Measurements from ENCODE around the gene CKMT2. TPM values are rescaled to one million over a fixed set of nuclear protein-coding genes. Genes with fewer than 3 reads are reported as not detected.

CKMT2 gene
- total RNA-seq (not detected in 2 replicates), polyA plus RNA-seq (not detected in 2 replicates), polyA minus RNA-seq (not detected in 2 replicates), Bru-seq, nascent RNA (percentile 3 among the genes with signal in this experiment), BruChase-seq, experiment 1, labeled RNA remaining after a 6-hour chase (percentile 22 among the genes with signal in this experiment), BruChase-seq, experiment 2, labeled RNA remaining after a 2-hour chase (percentile 8 among the genes with signal in this experiment)
- 0.08 TPM in 1 of 2 replicates, not detected in the other for polyA plus RNA-seq (2011; cell fraction: cytosol; rRNA removed)
- polyA plus RNA-seq (2011; cell fraction: nucleus; rRNA removed): not detected in 2 replicates
- not detected in 2 replicates for polyA plus RNA-seq (2012)
- not detected for polyA minus RNA-seq (2011; cell fraction: cytosol; rRNA and poly(A)+ RNA removed)
- polyA minus RNA-seq (2011; cell fraction: nucleus; rRNA and poly(A)+ RNA removed): not detected in 2 replicates
- long read RNA-seq, partial matches to known transcripts: 0 of 29 reads
- long read RNA-seq, other reads (novel, unspliced or antisense): 29 of 29 reads

GRCh38 chr5:81233080-81233634 is at the start of gene CKMT2:
TSS of gene CKMT2 (plus strand) at chr5:81233322. CDS start at chr5:81251133, 17,811 bp downstream.
- no peaks in the 10 kb centered on the region for H3K27me3 ChIP-seq (ENCODE audit: control insufficient read depth in 2 of 2, insufficient read depth in 2 of 2, low read length in 2 of 2)
- peak; percentile 50 for DNase-seq (ENCODE audit: low read depth, low spot score)
- BruUV-seq (replicated peaks): no TSS peak
- H3K9me3 ChIP-seq (replicated peaks; ENCODE audit: control insufficient read depth, insufficient read depth, low read length): no peaks in the 10 kb centered on the region
- no peaks in the 10 kb centered on the region for H3K4me1 ChIP-seq (ENCODE audit: control insufficient read depth, extremely low read depth, insufficient read depth, low read length)
- peak within 1 kb of the TSS; percentile 94 for H2AFZ ChIP-seq (ENCODE audit: low read depth, low read length)
- H3K27ac ChIP-seq (ENCODE audit: insufficient read depth, low read depth, low read length): no peak within 1 kb of the TSS
- no peaks in the 10 kb centered on the region for H4K20me1 ChIP-seq (replicated peaks; ENCODE audit: control insufficient read depth, extremely low read depth, insufficient read depth, low read length)
- H3K4me2 ChIP-seq (ENCODE audit: insufficient read depth, low read length): peak within 1 kb of the TSS; percentile 68
- H3K79me2 ChIP-seq (ENCODE audit: control insufficient read depth, insufficient read depth, low read length): no peaks in the 10 kb centered on the region
- FAIRE-seq: no peak
- ChIA-PET POLR2A (no interaction called here), CTCF (interaction anchor here (0.8 kb wide), 1 partner anchor 38 kb away, joined by 4 read pairs; no protein-coding TSS in a partner anchor)
- no peak for TF ChIP-seq MAX (IDR thresholded peaks at IDR 0.05; ENCODE audit: insufficient read depth, insufficient read length)
- no peak for TF ChIP-seq POLR2AphosphoS5 (IDR thresholded peaks at IDR 0.05; ENCODE audit: insufficient read depth, low read depth, low read length)
- TF ChIP-seq EZH2 (IDR thresholded peaks at IDR 0.05; ENCODE audit: borderline replicate concordance, low read depth, low read length, severe bottlenecking): no peak
- TF ChIP-seq CTCF (IDR thresholded peaks at IDR 0.05; ENCODE audit: extremely low read depth in 1 of 2, insufficient read depth in 1 of 2, low read depth in 1 of 2, low read length in 2 of 2): no peak
- no peak for TF ChIP-seq FOS (IDR thresholded peaks at IDR 0.05; ENCODE audit: borderline replicate concordance, insufficient read depth, low read length)
- TF ChIP-seq GATA2 (IDR thresholded peaks at IDR 0.05; ENCODE audit: insufficient read depth, insufficient read length, low read depth, low read length): no peak
- no peak for TF ChIP-seq POLR2A (IDR thresholded peaks at IDR 0.05; ENCODE audit: low read depth, low read length)
- TF ChIP-seq JUN (IDR thresholded peaks at IDR 0.05; ENCODE audit: borderline replicate concordance, insufficient read depth, insufficient read length, low read depth): no peak
- TF ChIP-seq MYC (IDR thresholded peaks at IDR 0.05; ENCODE audit: low read depth, low read length): no peak
- dilution Hi-C loops (cut with MboI; ENCODE audit: extremely low pct_ligation_motif_present, low sequenced_read_pairs): no loop called here
- H3K9ac ChIP-seq (replicated peaks; ENCODE audit: extremely low read depth, insufficient read depth, low read length): no peak within 1 kb of the TSS
- H3K36me3 ChIP-seq (ENCODE audit: control insufficient read depth in 2 of 2, extremely low read depth in 1 of 2, insufficient read depth in 2 of 2, low read length in 2 of 2): no peaks in the 10 kb centered on the region
- peak within 1 kb of the TSS in 1 of 3 experiments; percentile 2 for H3K4me3 ChIP-seq (replicated peaks in 1 of 3; ENCODE audit: insufficient read depth in 1 of 3, low read depth in 1 of 3, low read length in 3 of 3)
- no peaks in the 10 kb centered on the region for H3K9me1 ChIP-seq (replicated peaks; ENCODE audit: control insufficient read depth, extremely low read depth, insufficient read depth, low read length)
- intact Hi-C loops (cut with micrococcal nuclease): no loop called here
